Astrocyte (in vitro differentiated cells and primary cell): ENCODE data around the gene TRPV6. TPM values are rescaled to one million over a fixed set of nuclear protein-coding genes. Genes with fewer than 3 reads are reported as not detected.
A peak's percentile ranks its signal among the peaks of the same experiment; 100 is the strongest.

ENCODE experiments used
- DNase-seq: peaks from one replicate; pipeline ENCODE4 v3.0.0-alpha.2; 2010; ENCODE audit warnings: low read depth
- FAIRE-seq: peaks from 2 replicates; lab custom pipeline; 2011; peaks lifted over from hg19 to GRCh38; lab: Jason Lieb, UNC
- H2AFZ ChIP-seq: 2 replicates; pipeline ENCODE4 v1.6.0; 2012; ENCODE audit warnings: low read depth, low read length, inconsistent platforms
- H3K27ac ChIP-seq: 2 replicates; pipeline ENCODE4 v1.5.1; 2011; ENCODE audit warnings: low read depth, low read length, inconsistent platforms
- H3K27me3 ChIP-seq: 2 replicates; pipeline ENCODE4 v1.6.0; 2011; ENCODE audit warnings: low read length, inconsistent platforms; ENCODE audit not compliant: insufficient read depth
- H3K36me3 ChIP-seq: 2 replicates; pipeline ENCODE4 v1.5.1; 2011; ENCODE audit warnings: low read length, inconsistent platforms; ENCODE audit not compliant: insufficient read depth
- H3K4me1 ChIP-seq: 2 replicates; pipeline ENCODE4 v1.5.1; 2011; ENCODE audit warnings: low read length, inconsistent platforms; ENCODE audit not compliant: insufficient read depth
- H3K4me2 ChIP-seq: 2 replicates; pipeline ENCODE4 v1.6.0; 2012; ENCODE audit warnings: low read length, inconsistent platforms
- H3K4me3 ChIP-seq: 2 replicates; pipeline ENCODE4 v1.5.1; 2011; ENCODE audit warnings: low read depth, mild to moderate bottlenecking, low read length, inconsistent platforms; ENCODE audit not compliant: insufficient read depth
- H3K79me2 ChIP-seq: 2 replicates; pipeline ENCODE4 v1.6.0; 2012; ENCODE audit warnings: mild to moderate bottlenecking, low read length, inconsistent platforms; ENCODE audit not compliant: insufficient read depth
- H3K9ac ChIP-seq: 2 replicates; pipeline ENCODE4 v1.6.0; 2012; ENCODE audit warnings: mild to moderate bottlenecking, low read length, inconsistent platforms
- H3K9me3 ChIP-seq: 2 replicates; pipeline ENCODE4 v1.5.1; 2012; ENCODE audit warnings: low read depth, mild to moderate bottlenecking, low read length, inconsistent platforms; ENCODE audit not compliant: insufficient read depth
- H4K20me1 ChIP-seq: 2 replicates; pipeline ENCODE4 v1.6.0; 2012; ENCODE audit warnings: low read length, inconsistent platforms; ENCODE audit not compliant: insufficient read depth
- H3K27ac Mint-ChIP-seq: one replicate; pipeline ENCODE4 v1.8.0; 2021; ENCODE audit warnings: mild to moderate bottlenecking, mixed read lengths; ENCODE audit not compliant: unreplicated experiment
- H3K27me3 Mint-ChIP-seq: one replicate; pipeline ENCODE4 v1.8.0; 2021; ENCODE audit warnings: low read depth, mixed read lengths; ENCODE audit not compliant: unreplicated experiment
- H3K36me3 Mint-ChIP-seq: one replicate; pipeline ENCODE4 v1.8.0; 2021; ENCODE audit warnings: low read depth, mixed read lengths; ENCODE audit not compliant: unreplicated experiment
- H3K4me1 Mint-ChIP-seq: one replicate; pipeline ENCODE4 v1.8.0; 2021; ENCODE audit warnings: low read depth, mixed read lengths; ENCODE audit not compliant: unreplicated experiment
- H3K4me3 Mint-ChIP-seq: one replicate; pipeline ENCODE4 v1.8.0; 2021; ENCODE audit warnings: mild to moderate bottlenecking, moderate library complexity, mixed read lengths; ENCODE audit not compliant: unreplicated experiment
- H3K9me3 Mint-ChIP-seq: one replicate; pipeline ENCODE4 v1.8.0; 2021; ENCODE audit warnings: mild to moderate bottlenecking, mixed read lengths; ENCODE audit not compliant: unreplicated experiment
- EZH2 ChIP-seq: IDR thresholded peaks from 2 replicates; pipeline ENCODE4 v1.6.1; 2012; ENCODE audit warnings: mild to moderate bottlenecking, low read length, inconsistent platforms; ENCODE audit not compliant: insufficient read depth
- total RNA-seq: library from RNA; stranded (reverse); gene quantifications from 2 replicates; pipeline ENCODE4 v1.2.1, GENCODE V29; 2021
- TF ChIP-seq, protein P1 (sequence below): IDR thresholded peaks from 2 replicates; pipeline ENCODE4 v1.5.1; 2011; ENCODE audit warnings: low read depth, mild to moderate bottlenecking, inconsistent platforms, low read length, moderate library complexity; ENCODE audit not compliant: insufficient read depth

TRPV6 gene
- total RNA-seq, 1 donor from 2014 or later: 0.14 TPM

DNA sequence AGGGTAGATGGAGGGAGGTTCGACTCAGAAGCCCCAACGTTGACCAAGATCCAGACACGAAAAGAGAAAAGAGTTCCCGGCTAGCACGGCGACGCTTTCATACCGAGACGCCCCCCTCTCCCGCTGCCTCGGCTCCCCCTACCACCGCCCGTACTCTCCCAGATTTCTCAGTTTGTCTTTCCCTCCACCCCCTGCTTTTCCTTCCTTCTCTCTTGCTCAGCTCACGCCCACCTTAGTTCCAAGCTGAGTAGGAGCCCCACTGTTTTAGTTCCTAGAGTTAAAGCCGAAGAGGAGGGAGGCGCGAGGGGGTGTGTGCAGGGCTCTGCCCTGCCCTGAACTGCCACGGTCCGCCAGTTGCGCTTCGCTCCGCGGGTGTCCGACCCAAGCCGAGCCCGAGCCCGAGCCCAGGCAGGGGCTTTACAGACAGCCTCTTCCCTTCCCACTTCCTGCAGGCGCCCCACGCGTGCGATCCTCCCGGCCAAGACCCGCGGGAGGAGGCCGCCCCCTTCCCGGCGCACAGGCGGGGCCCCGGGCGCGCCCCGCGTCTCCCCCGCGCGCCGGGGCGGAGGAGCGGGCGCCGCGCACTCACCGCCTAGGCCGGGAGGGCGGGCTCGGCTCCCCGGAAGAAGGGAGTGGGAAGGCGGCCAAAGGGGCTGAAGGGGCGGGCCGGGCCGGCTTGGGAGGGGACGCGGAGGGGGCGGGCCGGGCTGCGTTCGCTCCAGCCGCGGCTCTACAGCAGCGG is 31.0 kb downstream of the TRPV6 start, which contains the start of gene EPHB6:
Gene EPHB6, plus strand, starts transcription at position 705 of the 742 bp plus-strand sequence. CDS start 8,152 bp downstream, outside the sequence.
- Mint-ChIP-seq H3K4me3 (peak within 1 kb of the TSS; percentile 95), H3K36me3 (no peaks in the 10 kb centered on the region), H3K27me3 (no peaks in the 10 kb centered on the region), H3K9me3 (no peaks in the 10 kb centered on the region), H3K27ac (peak within 1 kb of the TSS; percentile 69), H3K4me1 (peaks cover 6% of the 10 kb centered on the region)
- Histone ChIP-seq H3K27me3 (peaks cover 9% of the 10 kb centered on the region), H3K79me2 (no peaks in the 10 kb centered on the region), H3K4me3 (peak within 1 kb of the TSS; percentile 83), H2AFZ (peak within 1 kb of the TSS; percentile 95), H3K4me1 (peaks cover 8% of the 10 kb centered on the region), H3K9ac (peak within 1 kb of the TSS; percentile 80), H3K4me2 (peak within 1 kb of the TSS; percentile 99), H3K36me3 (no peaks in the 10 kb centered on the region), H4K20me1 (no peaks in the 10 kb centered on the region), H3K27ac (peak within 1 kb of the TSS; percentile 22), H3K9me3 (no peaks in the 10 kb centered on the region)
- TF ChIP-seq EZH2: no peak
- TF ChIP-seq, protein P1, sequence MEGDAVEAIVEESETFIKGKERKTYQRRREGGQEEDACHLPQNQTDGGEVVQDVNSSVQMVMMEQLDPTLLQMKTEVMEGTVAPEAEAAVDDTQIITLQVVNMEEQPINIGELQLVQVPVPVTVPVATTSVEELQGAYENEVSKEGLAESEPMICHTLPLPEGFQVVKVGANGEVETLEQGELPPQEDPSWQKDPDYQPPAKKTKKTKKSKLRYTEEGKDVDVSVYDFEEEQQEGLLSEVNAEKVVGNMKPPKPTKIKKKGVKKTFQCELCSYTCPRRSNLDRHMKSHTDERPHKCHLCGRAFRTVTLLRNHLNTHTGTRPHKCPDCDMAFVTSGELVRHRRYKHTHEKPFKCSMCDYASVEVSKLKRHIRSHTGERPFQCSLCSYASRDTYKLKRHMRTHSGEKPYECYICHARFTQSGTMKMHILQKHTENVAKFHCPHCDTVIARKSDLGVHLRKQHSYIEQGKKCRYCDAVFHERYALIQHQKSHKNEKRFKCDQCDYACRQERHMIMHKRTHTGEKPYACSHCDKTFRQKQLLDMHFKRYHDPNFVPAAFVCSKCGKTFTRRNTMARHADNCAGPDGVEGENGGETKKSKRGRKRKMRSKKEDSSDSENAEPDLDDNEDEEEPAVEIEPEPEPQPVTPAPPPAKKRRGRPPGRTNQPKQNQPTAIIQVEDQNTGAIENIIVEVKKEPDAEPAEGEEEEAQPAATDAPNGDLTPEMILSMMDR: no peak
- FAIRE-seq (no peak), DNase-seq (peak; percentile 45)

DNA sequence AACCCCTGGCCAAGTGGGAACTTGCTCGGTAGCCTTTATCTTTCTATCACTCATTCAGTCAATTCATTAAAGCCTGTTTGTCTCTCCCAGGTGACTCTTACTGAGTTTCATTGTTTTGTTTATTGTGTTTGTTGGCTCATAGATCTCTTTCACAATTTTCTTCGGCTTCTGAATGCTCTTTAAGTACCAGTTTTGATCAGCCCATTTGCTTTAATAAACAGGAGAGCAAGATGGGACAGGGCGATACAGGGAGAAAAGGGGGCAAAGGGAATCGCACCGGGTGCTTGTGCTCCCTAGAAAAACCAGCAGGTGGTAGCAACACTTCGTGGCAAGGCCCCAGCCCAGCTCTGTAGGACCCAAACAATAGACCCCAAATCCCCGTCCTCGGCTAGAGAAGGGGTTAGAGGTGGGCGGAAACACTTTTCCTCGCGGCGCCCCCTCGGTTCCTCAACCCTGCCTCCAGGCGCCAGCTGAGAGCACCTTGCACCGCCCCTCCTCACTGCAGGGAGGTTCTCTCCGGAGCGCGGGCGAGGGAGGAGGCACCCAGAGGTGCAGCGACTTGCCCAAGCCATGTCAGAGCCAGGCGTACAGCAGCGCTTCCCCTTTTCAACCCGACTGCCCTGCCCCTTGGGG is 31.7 kb downstream of the TRPV6 start:
- peak overlapping the region; percentile 95 for H2AFZ ChIP-seq
- peak overlapping the region; percentile 83 for H3K4me3 ChIP-seq
- peaks cover 8% of the 10 kb centered on the region for H3K4me1 ChIP-seq
- peak overlapping the region; percentile 99 for H3K4me2 ChIP-seq
- Mint-ChIP-seq H3K4me3 (peak overlapping the region; percentile 95), H3K4me1 (peaks cover 6% of the 10 kb centered on the region), H3K27ac (peak overlapping the region; percentile 69), H3K27me3 (no peaks in the 10 kb centered on the region), H3K36me3 (no peaks in the 10 kb centered on the region), H3K9me3 (no peaks in the 10 kb centered on the region)
- no peaks in the 10 kb centered on the region for H3K79me2 ChIP-seq
- H4K20me1 ChIP-seq: no peaks in the 10 kb centered on the region
- FAIRE-seq (no peak), DNase-seq (peak; percentile 36)
- peak overlapping the region; percentile 80 for H3K9ac ChIP-seq
- H3K27me3 ChIP-seq: peaks cover 9% of the 10 kb centered on the region
- no peaks in the 10 kb centered on the region for H3K36me3 ChIP-seq
- H3K9me3 ChIP-seq: no peaks in the 10 kb centered on the region
- peak overlapping the region; percentile 22 for H3K27ac ChIP-seq
- TF ChIP-seq EZH2: no peak
- TF ChIP-seq, protein P1: peak; percentile 71
